Lower lobe of right lung (tissue), 2 donors: ENCODE data around the gene TNFRSF4. TPM values are rescaled to one million over a fixed set of nuclear protein-coding genes. Genes with fewer than 3 reads are reported as not detected.
"Not testable (repeated sequence)": the region's sequence is repeated elsewhere in the genome, so short reads cannot be mapped to it uniquely, and the experiment has no call there.

Experiments
- ATAC-seq, 2 donors: fragments of 200-7000 bp; cut with Tn5 transposase; one replicate each; pipeline ENCODE4 v1.9.1; 2020 to 2022; ENCODE audit warnings: mild to moderate bottlenecking in 2 of 2, moderate library complexity in 2 of 2
- DNase-seq: peaks from one replicate; pipeline ENCODE4 v3.0.0-alpha.2; 2020
- H3K27ac ChIP-seq: fragments of 200-600 bp; one replicate; pipeline ENCODE4 v1.8.0; 2022
- H3K27me3 ChIP-seq: fragments of 200-600 bp; one replicate; pipeline ENCODE4 v1.8.0; 2022; ENCODE audit warnings: low read depth
- H3K36me3 ChIP-seq: fragments of 200-600 bp; one replicate; pipeline ENCODE4 v1.8.0; 2022; ENCODE audit warnings: mild to moderate bottlenecking
- H3K4me1 ChIP-seq: fragments of 200-600 bp; one replicate; pipeline ENCODE4 v1.8.0; 2022
- H3K4me3 ChIP-seq: fragments of 200-600 bp; one replicate; pipeline ENCODE4 v1.8.0; 2022; ENCODE audit warnings: mild to moderate bottlenecking
- H3K9me3 ChIP-seq: fragments of 200-600 bp; one replicate; pipeline ENCODE4 v1.8.0; 2022
- intact Hi-C: fragments of 100-400 bp; cut with DNase I; formaldehyde crosslinking; loops from one replicate; pipeline ENCODE4 v1.11.0; 2022
- total RNA-seq: library from RNA; stranded (reverse); fragmentation: NEBNext Ultra II Directional; extraction: Animal tissue kit (Norgen Biotek cat#: 25700); gene quantifications from one replicate; pipeline ENCODE4 v1.2.1, GENCODE V29; 2021
- TF ChIP-seq, protein P1 (sequence below): fragments of 200-600 bp; IDR thresholded peaks from one replicate; pipeline ENCODE4 v1.8.0; 2022; ENCODE audit warnings: antibody characterized with exemption, mild to moderate bottlenecking
- donor health status: DM: no; HTN: yes; CAD: no; lungs with severe emphysema.

TNFRSF4 gene
- total RNA-seq, 1 donor from 2014 or later, result 3.0 TPM

DNA sequence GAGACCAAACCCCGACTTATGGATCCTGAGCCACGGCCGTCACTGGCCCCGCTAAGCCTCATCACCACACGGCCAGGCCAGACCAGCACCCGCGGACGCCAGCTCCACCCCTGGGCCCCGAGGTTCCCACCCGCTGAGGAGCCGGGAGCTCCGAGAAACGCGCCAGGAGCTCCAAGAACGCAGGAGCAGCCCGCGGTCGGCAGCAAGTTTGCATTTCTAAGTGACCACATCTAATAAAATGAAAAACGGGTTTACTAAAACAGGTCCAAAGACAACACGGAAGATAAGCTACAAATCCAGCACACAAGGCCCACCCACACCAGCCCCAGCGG is 40.7 kb upstream of the TNFRSF4 start:
- Histone ChIP-seq H3K36me3 (peaks cover 57% of the 10 kb centered on the region), H3K27ac (no peak overlapping the region), H3K4me3 (no peak overlapping the region), H3K27me3 (no peaks in the 10 kb centered on the region), H3K4me1 (no peaks in the 10 kb centered on the region), H3K9me3 (no peaks in the 10 kb centered on the region)
- TF ChIP-seq, protein P1, sequence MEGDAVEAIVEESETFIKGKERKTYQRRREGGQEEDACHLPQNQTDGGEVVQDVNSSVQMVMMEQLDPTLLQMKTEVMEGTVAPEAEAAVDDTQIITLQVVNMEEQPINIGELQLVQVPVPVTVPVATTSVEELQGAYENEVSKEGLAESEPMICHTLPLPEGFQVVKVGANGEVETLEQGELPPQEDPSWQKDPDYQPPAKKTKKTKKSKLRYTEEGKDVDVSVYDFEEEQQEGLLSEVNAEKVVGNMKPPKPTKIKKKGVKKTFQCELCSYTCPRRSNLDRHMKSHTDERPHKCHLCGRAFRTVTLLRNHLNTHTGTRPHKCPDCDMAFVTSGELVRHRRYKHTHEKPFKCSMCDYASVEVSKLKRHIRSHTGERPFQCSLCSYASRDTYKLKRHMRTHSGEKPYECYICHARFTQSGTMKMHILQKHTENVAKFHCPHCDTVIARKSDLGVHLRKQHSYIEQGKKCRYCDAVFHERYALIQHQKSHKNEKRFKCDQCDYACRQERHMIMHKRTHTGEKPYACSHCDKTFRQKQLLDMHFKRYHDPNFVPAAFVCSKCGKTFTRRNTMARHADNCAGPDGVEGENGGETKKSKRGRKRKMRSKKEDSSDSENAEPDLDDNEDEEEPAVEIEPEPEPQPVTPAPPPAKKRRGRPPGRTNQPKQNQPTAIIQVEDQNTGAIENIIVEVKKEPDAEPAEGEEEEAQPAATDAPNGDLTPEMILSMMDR, result no peak
- ATAC-seq, result no peak
- intact Hi-C loops, result no loop called here
- DNase-seq, result no peak

DNA sequence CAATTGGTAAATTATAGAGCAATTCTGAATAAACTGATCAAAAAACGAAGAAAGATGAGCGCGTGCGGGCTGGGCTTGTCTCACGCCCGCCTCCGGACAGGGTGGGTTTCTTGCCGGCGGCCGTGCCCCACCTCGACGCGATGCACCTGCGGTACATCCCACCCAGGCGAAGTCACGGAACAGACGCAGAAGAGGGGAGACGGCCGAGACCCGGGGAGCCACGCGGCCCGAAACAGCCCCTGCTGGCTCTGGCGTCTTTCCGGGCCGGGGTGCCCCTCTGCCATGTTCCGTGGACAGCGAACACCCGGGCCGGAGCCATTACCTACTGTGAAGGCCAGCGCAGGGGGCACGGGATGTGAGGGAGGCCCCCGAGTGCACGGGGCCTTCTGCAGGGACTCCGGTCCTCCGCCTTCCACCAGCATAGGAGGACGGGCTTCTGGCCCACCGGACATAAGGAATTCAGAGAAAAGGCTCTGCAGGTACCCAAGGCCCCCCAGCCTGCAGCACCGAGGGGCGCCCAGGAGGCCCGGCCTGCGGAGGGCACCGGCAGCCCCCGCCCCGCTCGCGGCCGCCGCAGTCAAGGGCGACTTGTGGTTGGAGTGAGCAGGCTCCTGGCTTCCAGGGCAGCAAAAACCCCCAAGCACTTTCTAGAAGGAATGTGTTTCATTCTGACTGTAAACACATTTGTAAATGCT is 40.2 kb upstream of the TNFRSF4 start:
- Histone ChIP-seq H3K9me3 (no peaks in the 10 kb centered on the region), H3K36me3 (peaks cover 53% of the 10 kb centered on the region), H3K4me1 (no peaks in the 10 kb centered on the region), H3K4me3 (no peak overlapping the region), H3K27me3 (no peaks in the 10 kb centered on the region), H3K27ac (no peak overlapping the region)
- TF ChIP-seq, protein P1, result no peak
- no peak for DNase-seq
- ATAC-seq, result peak in 1 of 2 donors; percentile 11
- intact Hi-C loops, result no loop called here

- Histone ChIP-seq H3K27me3 (no peaks in the 10 kb centered on the region), H3K9me3 (no peaks in the 10 kb centered on the region), H3K27ac (no peak overlapping the region), H3K4me3 (no peak overlapping the region), H3K4me1 (no peaks in the 10 kb centered on the region), H3K36me3 (peaks cover 47% of the 10 kb centered on the region)
- no peak for DNase-seq
- ATAC-seq, result no peak
- TF ChIP-seq, protein P1, result no peak
- intact Hi-C loops, result no loop called here
Measured at GRCh38 chr1:1253314-1253713, 39.4 kb upstream of the TNFRSF4 start.

- intact Hi-C loops, result no loop called here
- no peaks in the 10 kb centered on the region for H3K9me3 ChIP-seq
- peak; percentile 12 for ATAC-seq
- H3K4me3 ChIP-seq, result no peak overlapping the region
- no peak for DNase-seq
- H3K27me3 ChIP-seq, result peaks cover 19% of the 10 kb centered on the region
- TF ChIP-seq, protein P1, result no peak
- no peaks in the 10 kb centered on the region for H3K4me1 ChIP-seq
- no peak overlapping the region for H3K27ac ChIP-seq
- peaks cover 34% of the 10 kb centered on the region for H3K36me3 ChIP-seq
Measured at GRCh38 chr1:1250786-1251284, 36.9 kb upstream of the TNFRSF4 start.

DNA sequence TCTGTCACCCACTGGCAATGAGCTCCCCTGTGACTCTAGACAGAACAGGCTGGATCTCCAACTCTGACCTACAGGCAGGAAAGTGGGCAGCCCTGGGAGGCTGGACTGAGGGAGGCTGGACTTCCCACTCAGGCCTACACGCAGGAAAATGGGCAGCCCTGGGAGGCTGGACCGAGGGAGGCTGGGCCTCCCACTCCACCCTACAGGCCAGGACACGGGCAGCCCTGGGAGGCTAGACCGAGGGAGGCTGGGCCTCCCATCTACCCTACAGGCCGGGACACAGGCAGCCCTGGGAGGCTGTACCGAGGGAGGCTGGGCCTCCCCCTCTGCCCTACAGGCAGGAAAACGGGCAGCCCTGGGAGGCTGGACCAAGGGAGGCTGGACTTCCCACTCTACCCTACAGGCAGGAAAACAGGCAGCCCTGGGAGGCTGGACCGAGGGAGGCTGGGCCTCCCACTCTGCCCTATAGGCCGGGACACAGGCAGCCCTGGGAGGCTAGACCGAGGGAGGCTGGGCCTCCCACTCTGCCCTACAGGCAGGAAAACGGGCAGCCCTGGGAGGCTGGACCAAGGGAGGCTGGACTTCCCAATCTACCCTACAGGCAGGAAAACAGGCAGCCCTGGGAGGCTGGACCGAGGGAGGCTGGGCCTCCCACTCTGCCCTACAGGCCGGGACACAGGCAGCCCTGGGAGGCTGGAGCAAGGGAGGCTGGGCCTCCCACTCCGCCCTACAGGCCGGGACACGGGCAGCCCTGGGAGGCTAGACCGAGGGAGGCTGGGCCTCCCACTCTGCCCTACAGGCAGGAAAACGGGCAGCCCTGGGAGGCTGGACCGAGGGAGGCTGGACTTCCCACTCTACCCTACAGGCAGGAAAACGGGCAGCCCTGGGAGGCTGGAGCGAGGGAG is 34.3 kb upstream of the TNFRSF4 start:
- ATAC-seq, H3K36me3 ChIP-seq, H3K27ac ChIP-seq, DNase-seq, H3K4me1 ChIP-seq, intact Hi-C loops, H3K4me3 ChIP-seq, H3K9me3 ChIP-seq: not testable (repeated sequence)
- peaks cover 36% of the 10 kb centered on the region for H3K27me3 ChIP-seq
